ENCODE data around the gene CKAP2L. TPM values are rescaled to one million over a fixed set of nuclear protein-coding genes. Genes with fewer than 3 reads are reported as not detected.

Gene CKAP2L
- total RNA-seq, 4 donors from 2014 or later: 0.50 to 1.8 TPM; not detected in 2

DNA sequence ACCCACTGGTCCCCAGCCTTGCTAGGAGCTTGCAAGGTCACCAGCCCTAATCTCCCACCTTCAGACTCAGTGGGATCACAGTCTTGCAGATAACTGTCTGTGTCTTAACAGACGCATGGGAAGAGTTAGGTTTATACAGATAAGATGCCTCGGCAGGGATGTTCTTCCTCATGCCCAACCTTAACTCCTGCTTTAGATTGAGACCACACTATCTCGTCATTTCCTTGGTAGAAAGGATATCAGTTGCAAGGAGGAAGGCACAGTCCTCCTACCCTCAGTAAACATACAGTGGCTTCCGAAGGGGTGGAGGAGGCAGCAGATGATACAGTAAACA lies 36.4 kb downstream of the CKAP2L start:
- no peak for TF ChIP-seq EP300 (IDR thresholded peaks at IDR 0.05)
- TF ChIP-seq POLR2AphosphoS5 (IDR thresholded peaks at IDR 0.05): no peak
- H3K27ac ChIP-seq: no peak overlapping the region
- peaks cover 9% of the 10 kb centered on the region for H3K27me3 ChIP-seq
- H3K9me3 ChIP-seq: no peaks in the 10 kb centered on the region
- no peak overlapping the region for H3K4me3 ChIP-seq
- H3K4me1 ChIP-seq: peaks cover 0 to 7% (median 0%) of the 10 kb centered on the region in 3 donors
- no peak for ATAC-seq
- 60 to 86% methylated on average over 1 to 2 of the region's 4 CpGs for WGBS, 2 donors (ENCODE audit: low coverage in 1 of 2)
- H3K36me3 ChIP-seq: no peaks in the 10 kb centered on the region

DNA sequence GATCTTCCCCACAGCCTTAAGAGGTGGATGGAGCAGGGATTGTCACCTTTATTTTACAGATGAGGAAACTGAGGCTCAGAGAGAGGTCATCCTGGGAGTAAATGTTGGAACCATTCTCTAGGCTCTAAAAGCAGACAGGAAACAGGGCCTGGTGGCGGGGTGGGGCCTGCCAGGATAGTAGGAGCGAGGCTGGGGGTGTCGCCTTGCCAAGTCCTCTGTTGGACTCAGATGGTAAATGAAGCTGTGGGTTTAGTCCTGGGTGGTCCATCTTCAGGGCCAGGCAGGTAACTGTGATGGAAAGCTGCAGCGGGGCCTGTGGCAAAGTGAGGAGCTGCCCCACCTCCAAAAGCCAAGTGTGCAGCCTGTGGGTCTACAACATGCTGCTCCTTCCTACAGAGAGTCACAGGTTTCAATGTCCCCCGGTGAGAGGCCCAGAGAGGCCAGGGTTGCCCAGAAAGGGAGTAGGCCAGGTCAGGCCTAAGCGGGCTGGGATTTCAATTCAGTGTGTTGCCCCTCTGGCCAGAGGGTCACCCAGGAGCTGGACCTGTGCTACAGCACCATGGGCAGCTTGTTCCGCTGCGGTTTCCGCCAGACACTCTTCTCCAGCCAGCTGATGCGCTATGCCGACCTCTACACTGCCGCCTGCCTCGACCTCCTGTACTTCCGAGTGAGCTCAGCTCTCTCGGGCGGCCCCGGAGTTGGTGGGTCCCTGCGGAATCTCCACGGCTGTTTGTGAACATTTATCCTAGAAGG lies 37.0 kb downstream of the CKAP2L start:
- peaks cover 0 to 7% (median 0%) of the 10 kb centered on the region in 3 donors for H3K4me1 ChIP-seq
- no peaks in the 10 kb centered on the region for H3K9me3 ChIP-seq
- H3K27me3 ChIP-seq: peaks cover 9% of the 10 kb centered on the region
- 79 to 89% methylated on average over 3 to 12 of the region's 19 CpGs for WGBS, 2 donors (ENCODE audit: low coverage in 1 of 2)
- H3K27ac ChIP-seq: no peak overlapping the region
- no peak for ATAC-seq
- TF ChIP-seq EP300 (IDR thresholded peaks at IDR 0.05) (no peak), POLR2A (IDR thresholded peaks at IDR 0.05) (no peak), POLR2AphosphoS5 (IDR thresholded peaks at IDR 0.05) (no peak)
- TF ChIP-seq, protein P1, sequence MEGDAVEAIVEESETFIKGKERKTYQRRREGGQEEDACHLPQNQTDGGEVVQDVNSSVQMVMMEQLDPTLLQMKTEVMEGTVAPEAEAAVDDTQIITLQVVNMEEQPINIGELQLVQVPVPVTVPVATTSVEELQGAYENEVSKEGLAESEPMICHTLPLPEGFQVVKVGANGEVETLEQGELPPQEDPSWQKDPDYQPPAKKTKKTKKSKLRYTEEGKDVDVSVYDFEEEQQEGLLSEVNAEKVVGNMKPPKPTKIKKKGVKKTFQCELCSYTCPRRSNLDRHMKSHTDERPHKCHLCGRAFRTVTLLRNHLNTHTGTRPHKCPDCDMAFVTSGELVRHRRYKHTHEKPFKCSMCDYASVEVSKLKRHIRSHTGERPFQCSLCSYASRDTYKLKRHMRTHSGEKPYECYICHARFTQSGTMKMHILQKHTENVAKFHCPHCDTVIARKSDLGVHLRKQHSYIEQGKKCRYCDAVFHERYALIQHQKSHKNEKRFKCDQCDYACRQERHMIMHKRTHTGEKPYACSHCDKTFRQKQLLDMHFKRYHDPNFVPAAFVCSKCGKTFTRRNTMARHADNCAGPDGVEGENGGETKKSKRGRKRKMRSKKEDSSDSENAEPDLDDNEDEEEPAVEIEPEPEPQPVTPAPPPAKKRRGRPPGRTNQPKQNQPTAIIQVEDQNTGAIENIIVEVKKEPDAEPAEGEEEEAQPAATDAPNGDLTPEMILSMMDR (IDR thresholded peaks at IDR 0.05): no peak
- H3K4me3 ChIP-seq: no peak overlapping the region
- no peaks in the 10 kb centered on the region for H3K36me3 ChIP-seq

DNA sequence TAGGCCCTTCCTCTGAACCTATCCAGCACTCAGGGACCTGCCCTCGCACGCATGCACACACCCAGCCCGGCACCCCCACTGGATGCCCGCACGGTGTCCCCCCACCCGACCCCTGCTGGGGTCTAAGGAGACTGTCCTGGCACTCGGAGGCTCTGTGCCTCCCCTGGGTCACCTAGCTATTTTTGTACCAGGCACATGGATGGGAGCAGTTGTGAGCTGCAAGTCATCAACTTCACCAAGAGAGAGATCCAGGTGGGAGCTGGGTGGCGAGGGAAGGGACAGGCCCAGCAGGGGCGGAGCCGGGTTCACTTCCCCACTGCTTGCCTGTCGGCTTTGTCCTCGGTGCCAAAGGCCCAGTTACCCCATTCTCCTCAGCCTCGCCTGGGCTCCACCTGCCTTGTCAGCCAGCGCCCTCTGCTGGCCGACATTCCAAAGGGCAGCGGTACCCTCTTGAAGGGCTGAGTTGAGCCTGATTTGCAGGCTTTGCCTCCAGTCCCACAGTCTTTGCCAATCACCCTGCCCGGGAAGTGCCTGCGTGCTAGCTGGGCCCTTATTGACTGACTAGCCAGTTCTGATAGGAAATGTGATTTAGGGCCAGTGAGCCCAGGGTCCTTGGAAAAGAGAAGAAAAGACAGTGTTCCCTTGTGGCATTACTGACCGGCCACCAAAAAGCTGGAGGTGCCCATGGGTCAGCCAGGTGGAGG lies 37.8 kb downstream of the CKAP2L start:
- peak; percentile 89 for ATAC-seq
- Histone ChIP-seq H3K4me1 (peaks cover 0 to 7% (median 0%) of the 10 kb centered on the region in 3 donors), H3K4me3 (no peak overlapping the region), H3K27ac (no peak overlapping the region), H3K36me3 (no peaks in the 10 kb centered on the region), H3K9me3 (no peaks in the 10 kb centered on the region), H3K27me3 (peaks cover 9% of the 10 kb centered on the region)
- 92 to 100% methylated on average over 1 to 2 of the region's 19 CpGs for WGBS, 2 donors (ENCODE audit: low coverage in 1 of 2)
- TF ChIP-seq EP300 (IDR thresholded peaks at IDR 0.05) (no peak), POLR2A (IDR thresholded peaks at IDR 0.05) (no peak), POLR2AphosphoS5 (IDR thresholded peaks at IDR 0.05) (no peak)
- TF ChIP-seq, protein P1 (IDR thresholded peaks at IDR 0.05): peak in 3 of 4 experiments; percentile 90 to 94 (median 93)

DNA sequence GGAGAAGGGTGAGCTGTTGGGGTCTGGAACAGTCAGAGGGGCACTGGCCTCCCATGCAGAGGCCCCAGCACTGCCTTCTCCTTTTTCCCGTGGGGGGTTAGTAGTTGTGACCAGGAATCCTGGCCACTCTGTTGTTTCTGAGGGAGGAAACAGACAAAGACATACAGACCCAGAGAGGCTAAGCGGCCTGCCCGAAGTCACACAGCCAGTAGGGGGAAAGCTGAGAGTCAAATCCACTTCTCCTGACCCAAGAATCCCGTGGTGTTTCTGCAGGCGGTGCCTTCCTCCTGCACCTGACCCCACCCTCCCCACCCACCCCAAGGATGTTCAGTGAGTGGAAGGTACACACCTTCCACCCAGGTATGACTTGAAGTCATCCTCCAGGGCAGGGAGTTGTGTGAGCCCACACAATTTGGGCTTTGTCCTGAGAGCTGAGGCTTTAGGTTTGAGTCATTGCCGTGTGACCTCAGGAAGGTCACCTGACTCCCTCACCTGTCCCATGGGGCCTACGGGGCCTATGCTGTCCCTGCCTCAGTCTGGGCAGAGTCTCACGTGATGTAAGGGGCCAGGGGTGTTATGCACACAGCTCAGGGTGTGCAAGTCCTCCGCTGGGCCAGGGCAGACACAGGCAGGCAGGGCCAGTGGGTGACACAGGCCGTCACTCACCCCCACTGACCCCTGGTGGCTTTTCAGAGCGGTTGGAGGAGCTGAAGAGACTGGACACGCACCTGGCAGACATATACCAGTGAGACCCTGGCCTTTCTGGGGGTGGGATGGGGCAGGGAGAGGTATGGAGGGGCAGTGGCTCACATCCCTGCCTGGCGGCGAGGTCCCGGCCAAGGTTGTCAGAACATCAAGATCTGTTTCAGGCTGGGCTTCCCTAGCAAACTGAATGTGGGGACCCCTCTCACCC lies 38.6 kb downstream of the CKAP2L start:
- ATAC-seq: no peak
- TF ChIP-seq POLR2AphosphoS5 (IDR thresholded peaks at IDR 0.05) (no peak), POLR2A (IDR thresholded peaks at IDR 0.05) (no peak), EP300 (IDR thresholded peaks at IDR 0.05) (no peak)
- TF ChIP-seq, protein P1 (IDR thresholded peaks at IDR 0.05): no peak
- no peaks in the 10 kb centered on the region for H3K9me3 ChIP-seq
- H3K36me3 ChIP-seq: no peaks in the 10 kb centered on the region
- peaks cover 11% of the 10 kb centered on the region for H3K27me3 ChIP-seq
- peaks cover 0 to 7% (median 0%) of the 10 kb centered on the region in 3 donors for H3K4me1 ChIP-seq
- H3K4me3 ChIP-seq: no peak overlapping the region
- H3K27ac ChIP-seq: no peak overlapping the region
- 61 to 90% methylated on average over 2 of the region's 15 CpGs for WGBS, 2 donors (ENCODE audit: low coverage in 1 of 2)
